M059J (cell line): Measurements from ENCODE around the gene TMEM169. TPM values are rescaled to one million over a fixed set of nuclear protein-coding genes. Genes with fewer than 3 reads are reported as not detected.
A peak's percentile ranks its signal among the peaks of the same experiment; 100 is the strongest.

Experiments
- DNase-seq: peaks from one replicate; pipeline ENCODE4 v3.0.0-alpha.2; 2012; ENCODE audit warnings: low read depth
- total RNA-seq: library from RNA; depleted of rRNA; stranded (reverse); fragments of >200 nt; shearing (Covaris generic); gene quantifications from 2 replicates; pipeline ENCODE4 v1.2.3, GENCODE V29; 2014

The TMEM169 gene
- total RNA-seq, 1 experiment from 2014 or later = 1.3 TPM

DNA sequence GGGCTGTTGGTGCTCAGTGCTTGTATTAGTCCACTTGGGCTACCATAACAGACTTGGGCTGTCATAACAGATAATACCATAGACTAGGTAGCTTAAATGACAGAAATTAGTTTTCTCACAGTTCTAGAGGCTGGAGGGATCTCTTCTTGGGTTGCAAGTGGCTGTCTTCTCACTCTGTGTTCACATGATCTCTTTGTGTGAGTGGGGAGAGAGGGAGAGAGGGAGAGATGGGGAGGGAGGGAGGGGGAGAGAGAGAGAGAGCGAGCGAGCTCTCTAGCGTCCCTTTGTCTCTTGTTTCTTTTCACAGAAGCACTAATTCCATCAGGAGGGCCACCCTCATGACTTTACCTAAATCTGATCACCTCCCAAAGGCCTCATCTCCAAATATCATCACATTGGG lies 23.0 kb downstream of the TMEM169 start:
- no peak for DNase-seq

DNA sequence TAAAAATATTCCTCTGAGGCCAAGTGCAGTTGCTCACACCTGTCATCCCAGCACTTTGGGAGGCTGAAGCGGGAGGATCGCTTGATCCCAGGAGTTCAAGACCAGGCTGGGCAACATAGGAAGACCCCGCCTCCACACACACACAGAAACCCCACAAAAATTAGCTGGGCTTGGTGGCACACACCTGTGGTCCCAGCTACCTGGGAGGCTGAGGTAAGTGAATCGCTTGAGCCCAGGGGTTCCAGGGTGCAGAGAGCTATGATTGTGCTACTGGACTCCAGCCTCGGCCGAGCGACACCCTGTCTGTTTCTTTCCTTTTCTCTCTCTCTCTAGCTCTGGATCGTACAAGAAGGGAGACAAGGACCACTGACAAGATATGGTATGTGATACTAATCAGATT lies 25.6 kb downstream of the TMEM169 start:
- DNase-seq = no peak

DNA sequence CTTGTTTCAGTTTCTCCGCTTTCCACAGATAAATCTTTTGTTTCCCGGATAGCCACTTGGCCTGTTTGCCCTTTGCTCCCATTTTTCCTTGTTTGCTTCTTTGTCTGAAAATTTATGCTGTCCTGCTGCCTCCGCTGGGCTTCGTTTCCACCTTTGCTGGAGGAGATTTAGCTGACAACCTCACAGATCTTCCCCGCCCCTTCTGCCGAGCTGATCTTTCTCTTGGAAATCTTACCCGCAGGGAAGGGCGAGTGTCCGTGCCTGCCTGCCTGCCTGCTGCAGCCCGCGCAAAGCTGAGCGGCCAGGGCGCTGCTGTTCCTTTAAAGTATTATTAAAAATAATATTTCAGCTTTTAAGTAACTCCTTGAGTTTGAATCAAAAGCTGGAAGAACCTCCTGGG lies 26.0 kb downstream of the TMEM169 start:
- no peak for DNase-seq

DNA sequence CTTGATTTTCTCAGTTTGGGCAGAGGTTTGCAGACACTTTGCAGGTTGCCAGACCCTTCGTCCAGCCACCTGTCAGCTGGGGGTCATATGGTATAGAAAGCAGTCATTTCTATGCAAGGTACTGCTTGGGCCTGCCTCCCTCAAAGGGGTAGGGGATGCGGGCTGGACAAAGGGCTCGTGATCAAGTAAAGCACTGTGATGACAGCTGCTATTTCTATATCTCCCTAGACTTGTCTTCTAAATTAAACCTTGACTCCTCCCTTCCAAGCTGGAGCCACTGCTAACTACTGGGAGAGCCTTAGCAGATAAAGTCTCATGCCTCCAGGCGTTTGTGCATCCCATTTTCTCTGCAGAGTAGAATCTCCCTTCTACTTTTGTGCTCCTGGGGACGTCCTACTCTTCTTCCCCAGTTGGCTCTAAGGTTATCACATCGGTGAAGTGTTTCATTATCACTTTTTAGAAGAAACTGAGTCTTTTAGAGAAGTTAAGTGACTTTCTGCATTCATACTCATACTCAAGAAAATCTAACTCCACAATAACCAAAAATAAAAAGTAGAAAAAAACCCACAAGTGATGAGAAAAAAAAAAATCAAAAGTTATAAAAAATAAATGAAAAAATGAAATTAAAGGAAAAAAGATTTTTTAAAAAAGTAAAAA lies 26.7 kb downstream of the TMEM169 start:
- no peak for DNase-seq

DNA sequence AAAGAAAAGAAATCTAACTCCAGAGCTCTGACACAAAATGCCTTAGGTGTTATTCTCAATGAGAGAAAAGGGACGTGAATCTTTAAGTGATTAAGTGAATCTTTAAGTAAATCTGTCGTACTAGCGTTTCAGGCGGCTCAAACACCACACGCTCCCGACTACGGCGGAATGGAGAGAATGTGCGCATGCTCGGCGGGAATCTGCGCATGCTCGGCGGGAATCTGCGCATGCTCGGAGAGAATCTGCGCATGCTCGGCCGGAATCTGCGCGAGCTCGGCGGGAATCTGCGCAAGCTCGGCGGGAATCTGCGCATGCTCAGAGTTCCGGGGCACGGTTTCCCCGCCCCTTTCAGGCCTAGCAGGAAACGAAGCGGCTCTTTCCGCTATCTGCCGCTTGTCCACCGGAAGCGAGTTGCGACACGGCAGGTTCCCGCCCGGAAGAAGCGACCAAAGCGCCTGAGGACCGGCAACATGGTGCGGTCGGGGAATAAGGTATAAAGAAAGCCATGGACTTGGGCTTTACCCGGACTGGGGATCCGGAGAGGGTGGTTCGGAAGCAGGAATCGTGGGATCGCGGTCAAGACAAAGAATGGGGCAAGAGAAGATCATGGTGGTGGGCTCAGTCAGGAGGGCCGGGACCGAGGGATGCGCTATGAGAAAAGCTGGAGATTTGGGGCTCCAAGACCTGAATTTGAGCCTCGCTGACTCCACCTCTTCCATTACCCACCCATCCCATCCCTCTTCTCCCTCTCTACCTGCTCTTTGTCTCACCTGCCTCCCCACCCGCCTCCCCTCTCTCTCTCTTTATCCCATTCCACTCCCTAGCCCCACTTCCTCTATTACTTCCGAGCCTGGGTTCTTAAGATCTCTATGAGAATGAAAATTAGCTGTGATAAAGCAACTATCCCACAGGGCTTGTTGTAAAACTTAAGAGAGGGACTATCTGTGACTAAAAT lies 27.5 kb downstream of the TMEM169 start, which contains the start of gene XRCC5:
Gene XRCC5, plus strand, starts transcription at position 382 of the 955 bp plus-strand sequence. Its CDS starts 89 bp downstream, at position 471.
- peak; percentile 91 for DNase-seq

DNA sequence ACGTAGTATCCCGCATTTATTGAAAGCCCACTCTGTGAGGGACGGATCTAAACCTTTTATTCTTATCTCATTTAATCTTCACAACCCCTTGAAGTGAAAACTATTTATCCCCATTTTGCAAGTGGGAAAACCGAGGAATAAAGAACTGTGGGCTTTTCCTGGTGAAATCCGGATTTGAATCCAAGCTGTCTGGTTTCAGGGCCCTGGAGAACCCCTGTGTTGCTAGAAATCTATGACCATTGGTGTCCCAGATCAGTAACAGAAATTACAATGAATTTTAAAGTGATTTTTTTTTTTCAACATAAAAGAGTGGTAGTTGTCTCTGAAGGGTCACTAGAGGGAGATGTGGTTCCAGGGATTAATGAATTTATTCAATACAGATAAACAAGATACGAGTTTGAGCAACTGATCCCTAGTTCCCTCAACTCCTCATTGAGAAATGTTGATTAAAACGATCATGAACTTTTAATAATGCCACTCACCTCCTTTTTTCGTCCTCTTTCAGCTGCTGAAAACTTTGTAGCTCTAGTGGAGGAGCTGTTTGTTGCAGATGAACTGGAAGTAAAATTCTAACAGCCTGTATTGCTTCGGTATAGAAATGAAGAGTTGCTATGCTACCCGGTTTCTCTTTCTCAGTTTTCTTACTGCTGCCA lies 28.4 kb downstream of the TMEM169 start:
- DNase-seq = peak; percentile 47

DNA sequence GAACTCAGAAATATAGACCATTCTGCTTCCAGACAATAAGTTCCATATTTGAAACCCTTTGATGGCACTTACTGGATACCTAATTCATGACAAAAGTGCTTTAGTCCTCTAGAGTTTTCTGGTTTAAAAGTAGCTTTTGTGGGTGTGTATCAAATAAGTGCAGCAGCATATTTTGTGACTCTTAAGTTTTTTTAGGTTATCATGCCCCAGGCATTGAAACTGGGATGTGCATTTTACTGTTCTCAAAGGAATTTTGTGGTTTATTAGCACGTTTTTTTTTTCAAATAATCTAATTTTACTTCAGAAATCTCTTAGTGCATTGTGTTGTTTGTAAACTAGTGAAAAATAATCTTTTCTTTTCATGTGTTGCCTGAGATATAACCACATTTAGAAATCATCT lies 28.9 kb downstream of the TMEM169 start:
- peak; percentile 14 for DNase-seq

DNA sequence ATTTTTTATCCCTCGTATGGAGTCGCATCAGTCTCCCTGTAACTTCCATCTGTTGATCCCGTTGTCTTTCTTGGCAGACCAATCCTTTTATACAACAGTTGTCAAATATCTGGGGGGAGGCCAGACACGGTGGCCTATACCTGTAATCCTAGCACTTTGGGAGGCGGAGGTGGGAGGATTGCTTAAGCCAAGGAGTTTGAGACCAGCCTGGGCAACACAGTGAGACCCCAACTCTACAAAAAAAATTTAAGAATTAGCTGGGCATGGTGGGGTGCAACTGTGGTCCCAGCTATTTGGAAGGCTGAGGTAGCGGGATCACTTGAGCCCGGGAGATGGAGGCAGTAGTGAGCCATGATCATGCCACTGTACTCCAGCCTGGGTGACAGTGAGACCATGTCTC lies 29.4 kb downstream of the TMEM169 start:
- DNase-seq = no peak

DNA sequence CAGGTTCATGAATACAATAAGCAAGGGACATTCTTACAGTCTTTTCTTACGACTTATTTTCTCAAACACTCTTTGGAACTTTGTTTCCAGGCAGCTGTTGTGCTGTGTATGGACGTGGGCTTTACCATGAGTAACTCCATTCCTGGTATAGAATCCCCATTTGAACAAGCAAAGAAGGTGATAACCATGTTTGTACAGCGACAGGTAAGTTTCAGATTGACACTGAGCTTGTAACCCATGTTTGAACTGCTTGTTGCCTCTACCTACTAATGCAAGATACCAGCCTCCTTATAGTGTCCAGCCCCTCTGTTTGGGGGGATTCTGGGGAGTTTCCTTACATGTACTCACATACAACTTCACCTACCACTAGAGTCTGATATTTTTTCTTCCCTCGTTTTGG lies 31.2 kb downstream of the TMEM169 start:
- DNase-seq = no peak

DNA sequence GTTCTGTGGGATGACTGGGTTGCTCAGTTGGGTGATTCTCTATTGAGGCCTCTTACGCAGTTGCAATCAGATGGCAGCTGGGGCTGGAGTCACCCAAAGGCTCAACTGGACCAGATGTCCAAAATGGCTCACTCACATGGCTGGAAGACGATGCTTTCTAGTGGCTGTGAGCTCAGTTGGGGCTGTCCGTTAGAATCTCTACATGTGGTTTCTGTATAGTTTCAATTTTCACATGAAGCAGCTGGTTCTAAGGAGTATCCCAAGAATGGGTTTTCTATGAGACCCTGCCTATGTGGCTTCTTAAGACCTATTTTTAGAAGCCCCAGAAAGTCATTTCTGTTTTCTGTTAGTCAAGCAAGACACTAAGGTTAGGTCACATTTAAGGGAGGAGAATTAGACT lies 31.9 kb downstream of the TMEM169 start:
- DNase-seq = no peak

DNA sequence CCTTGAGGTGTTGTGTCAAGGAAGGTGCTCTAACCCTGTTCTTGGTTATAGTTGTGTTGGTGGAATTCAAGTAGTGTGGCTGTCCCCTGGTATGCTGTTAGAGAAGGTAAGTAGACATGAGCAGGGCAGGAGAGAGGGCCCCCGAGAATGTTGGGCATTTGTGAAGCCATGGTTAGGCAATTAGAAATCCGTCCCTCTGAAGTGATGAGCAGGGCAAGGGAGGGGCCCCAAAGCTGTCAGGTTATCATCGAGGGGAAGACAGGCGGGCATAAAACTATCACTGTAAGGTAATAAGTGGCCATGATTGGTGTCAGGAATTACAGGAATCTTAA lies 32.6 kb downstream of the TMEM169 start:
- no peak for DNase-seq

DNA sequence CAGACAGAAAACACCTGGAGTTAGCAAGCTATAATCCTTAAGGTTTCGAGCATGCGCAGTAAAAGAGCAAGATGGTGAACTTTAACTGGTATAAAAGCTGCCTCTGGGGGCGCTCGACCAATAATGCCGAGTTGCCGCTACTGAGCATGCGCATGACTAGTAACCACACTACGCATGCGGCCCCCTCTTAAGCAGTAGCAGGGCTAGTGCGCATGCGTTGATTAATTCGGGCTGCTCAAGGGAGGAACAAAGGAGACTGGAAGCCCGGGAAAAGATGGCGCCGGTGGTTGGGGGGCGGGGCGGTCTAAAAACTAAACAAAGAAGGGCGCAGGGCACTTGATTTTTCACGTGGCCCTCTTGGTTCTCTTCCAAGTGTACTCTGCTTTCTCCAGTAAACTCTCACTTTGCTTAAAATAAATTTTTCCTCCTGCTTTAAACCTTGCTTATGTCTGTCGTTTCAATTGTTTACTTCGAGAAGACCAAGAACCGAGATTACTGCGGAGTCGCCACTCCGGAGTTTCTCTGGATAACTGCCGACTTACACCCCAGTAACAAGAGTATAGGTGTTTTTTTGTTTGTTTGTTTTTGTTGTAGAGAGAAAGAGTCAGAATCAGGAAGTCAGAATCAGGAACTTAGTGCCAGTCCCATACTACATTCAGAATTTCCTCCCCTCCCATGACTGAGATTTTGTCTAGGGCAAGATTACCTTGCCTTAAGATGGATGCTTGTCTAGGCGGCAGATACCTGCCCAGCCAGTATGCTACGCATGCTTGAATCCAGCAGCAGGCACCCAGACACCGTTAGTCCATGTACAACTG lies 33.2 kb downstream of the TMEM169 start:
- peak; percentile 98 for DNase-seq

DNA sequence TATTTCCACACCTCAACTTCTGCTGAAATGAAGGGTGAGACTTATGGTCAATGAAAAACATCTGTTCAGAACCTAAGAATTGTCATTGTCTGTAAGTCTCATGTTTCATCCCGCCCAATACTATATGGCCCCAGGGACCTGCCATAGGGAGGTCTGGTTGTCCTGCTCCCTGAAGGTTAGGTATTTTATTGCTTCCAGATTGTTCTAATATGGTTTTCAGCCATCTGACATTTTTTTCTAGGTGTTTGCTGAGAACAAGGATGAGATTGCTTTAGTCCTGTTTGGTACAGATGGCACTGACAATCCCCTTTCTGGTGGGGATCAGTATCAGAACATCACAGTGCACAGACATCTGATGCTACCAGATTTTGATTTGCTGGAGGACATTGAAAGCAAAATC lies 34.7 kb downstream of the TMEM169 start:
- no peak for DNase-seq

DNA sequence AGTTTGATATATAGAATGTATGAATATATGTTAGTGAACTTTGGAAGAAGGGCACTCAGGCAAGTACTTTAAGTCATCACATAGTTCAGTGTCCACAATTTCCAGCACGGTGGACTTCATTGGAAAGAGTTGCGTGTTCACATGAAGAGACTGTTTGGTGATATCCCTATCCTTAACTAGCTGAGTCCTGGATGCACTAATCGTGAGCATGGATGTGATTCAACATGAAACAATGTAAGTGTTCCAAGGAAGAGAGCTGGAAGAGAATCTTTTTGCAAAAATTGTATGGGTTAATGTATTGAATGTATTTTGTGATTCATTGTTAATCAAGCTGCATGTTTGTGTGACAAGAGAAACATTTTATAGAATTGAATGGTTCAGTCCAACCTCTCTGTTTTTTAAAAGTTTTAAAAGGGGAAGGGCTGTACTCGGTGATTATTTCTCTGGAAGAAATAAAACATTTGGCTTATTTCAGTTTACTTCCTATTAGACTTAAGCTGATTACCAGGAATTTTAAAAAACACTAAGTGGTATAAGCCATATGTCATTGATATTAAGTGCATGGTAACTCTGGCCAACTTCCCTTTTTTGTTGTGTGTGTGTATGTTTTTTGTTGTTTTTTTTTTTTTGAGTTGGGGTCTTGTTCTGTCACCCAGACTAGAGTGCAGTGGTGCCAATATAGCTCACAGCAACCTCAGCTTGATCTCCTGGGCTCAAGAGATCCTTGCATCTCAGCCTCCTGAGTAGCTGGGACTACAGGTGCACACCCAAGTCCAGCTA lies 36.0 kb downstream of the TMEM169 start:
- DNase-seq = no peak

DNA sequence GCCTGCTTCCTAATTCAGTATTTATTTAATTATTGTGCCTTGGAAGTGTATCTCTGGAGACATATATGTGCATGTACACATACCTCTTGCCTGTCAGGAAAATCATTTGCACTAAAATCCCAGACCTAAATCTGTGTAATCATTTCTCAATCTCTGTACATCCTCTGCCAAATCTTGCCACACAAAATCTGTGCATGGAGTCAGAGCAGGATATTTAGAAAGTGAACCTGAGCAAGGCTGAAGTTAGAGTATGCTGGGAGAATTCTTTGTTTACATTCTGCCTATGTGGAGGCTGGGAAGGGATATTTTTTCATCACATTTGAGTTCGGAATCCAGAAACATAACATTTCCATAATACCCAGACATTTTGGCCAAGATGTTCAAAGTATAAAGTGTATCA lies 36.8 kb downstream of the TMEM169 start:
- DNase-seq = no peak

DNA sequence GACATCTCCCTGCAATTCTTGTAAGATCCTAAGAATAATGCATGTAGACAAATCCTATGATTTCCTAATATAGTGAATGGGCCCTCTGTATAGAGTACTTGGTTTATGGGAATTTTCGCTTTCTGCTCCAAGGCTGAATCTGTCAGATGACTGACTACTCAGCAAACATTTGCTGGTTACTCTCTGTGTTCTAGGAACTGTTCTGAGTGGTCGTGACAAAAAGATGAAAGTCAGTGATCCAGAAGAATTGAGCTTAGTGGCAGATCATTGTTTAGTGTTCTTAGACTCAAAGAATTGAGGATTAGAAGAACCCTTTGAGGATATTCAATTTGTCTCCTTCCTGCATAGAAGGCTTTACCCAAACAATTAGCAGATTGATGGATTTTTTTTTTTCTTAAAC lies 37.4 kb downstream of the TMEM169 start:
- DNase-seq = no peak

DNA sequence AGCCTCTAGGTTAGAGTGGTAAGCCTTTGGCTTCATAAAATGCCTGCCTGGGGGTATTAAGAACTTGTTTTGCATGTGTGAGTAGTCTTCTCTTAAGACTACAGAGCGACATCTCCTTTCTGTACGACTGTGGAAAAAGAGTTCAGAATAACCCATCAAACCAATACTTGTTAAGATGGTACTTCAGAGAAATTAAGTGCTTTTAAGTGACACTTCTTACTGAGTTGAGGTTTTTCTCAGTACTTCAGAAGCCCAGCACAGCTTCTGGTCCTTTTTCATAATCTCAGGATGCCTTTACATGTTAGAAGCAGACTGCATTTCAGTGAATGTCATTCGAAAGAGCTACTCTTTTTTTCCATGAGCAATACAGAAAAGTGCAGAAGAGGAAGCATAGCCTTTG lies 38.3 kb downstream of the TMEM169 start:
- no peak for DNase-seq

DNA sequence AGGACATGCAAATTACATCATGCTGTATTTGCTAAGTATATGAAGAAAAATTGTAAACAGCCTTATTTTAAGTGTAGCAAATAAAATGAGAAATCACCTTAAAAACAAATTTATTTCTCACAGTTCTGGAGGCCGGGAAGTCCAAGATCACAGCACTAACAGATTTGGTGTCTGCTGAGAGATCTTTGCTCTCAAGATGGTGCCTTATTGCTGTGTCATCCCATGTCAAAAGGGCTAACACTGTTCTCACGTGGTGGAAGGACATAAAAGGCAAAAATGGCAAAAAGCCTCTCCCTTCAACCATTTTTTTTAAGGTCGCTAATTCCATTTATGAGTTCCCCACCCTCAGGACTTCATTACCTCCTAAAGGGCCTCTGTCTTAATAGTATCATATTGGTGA lies 39.5 kb downstream of the TMEM169 start:
- no peak for DNase-seq

DNA sequence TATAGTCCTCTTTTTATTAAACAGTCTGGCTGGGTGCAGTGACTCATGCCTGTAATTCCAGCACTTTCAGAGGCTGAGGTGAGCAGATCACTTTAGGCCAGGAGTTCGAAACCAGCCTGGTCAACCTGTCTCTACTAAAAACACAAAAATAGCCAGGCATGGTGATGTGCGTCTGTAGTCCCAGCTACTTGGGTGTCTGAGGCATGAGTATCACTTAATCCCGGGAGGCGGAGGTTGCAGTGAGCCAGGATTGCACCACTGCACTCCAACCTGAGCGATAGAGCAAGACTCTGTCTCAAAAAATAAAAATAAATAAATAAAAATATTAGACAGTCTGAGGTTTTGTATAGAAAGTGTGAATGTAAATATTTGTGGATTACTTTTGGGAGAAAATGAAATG lies 45.2 kb downstream of the TMEM169 start:
- no peak for DNase-seq

DNA sequence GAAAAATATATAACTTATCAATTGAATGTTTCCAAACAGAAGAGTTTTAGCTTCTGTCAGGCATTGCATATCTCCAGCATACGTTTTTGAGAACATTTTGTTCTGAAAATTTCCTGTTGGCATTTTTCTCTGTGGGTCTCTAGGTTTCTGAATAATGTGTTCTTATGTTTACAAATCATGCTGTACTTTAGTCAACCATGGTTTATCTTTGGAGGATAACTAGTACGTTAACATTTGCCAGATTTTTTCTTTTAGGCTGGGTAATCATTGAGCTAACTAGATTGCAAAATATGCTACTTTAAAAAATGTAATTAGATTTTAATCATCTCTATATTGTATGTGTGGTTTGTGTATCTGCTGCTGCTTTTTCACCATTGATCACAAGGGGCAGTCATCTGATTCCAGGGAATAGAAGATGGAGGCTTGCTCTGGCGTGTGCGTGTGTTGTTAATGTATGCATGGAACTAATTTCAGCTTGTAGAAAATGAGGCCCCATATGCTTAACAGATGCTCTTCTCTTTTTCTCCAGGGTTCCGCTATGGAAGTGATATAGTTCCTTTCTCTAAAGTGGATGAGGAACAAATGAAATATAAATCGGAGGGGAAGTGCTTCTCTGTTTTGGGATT lies 48.7 kb downstream of the TMEM169 start:
- DNase-seq = no peak
